ENCODE data around the gene KIF13A.

GRCh38 chr6:17730078-17730704 lies 257.2 kb downstream of the KIF13A start:
- TF ChIP-seq EZH2phosphoT487 (IDR thresholded peaks at IDR 0.05; ENCODE audit: unreplicated experiment) (no peak), CTCF (conservative IDR thresholded peaks at IDR 0.05; ENCODE audit: low read depth in 2 of 2) (no peak), POLR2AphosphoS5 (IDR thresholded peaks at IDR 0.05; ENCODE audit: low read depth) (no peak), EZH2 (IDR thresholded peaks at IDR 0.05; ENCODE audit: low read depth, unreplicated experiment) (no peak), JUNB (IDR thresholded peaks at IDR 0.05; ENCODE audit: unreplicated experiment) (no peak), REST (IDR thresholded peaks at IDR 0.05; ENCODE audit: unreplicated experiment) (no peak), NANOG (IDR thresholded peaks at IDR 0.05; ENCODE audit: borderline replicate concordance) (no peak), CREB1 (CRISPR knock-in tag; IDR thresholded peaks at IDR 0.05; ENCODE audit: low read depth) (no peak), ZNF331 (CRISPR knock-in tag; IDR thresholded peaks at IDR 0.05; ENCODE audit: low read depth) (no peak), ZNF114 (CRISPR knock-in tag; IDR thresholded peaks at IDR 0.05) (no peak), ETS1 (IDR thresholded peaks at IDR 0.05) (no peak), STAT1 (IDR thresholded peaks at IDR 0.05; ENCODE audit: unreplicated experiment) (no peak)

Data from GM23338 (cell line).